Epidermal melanocyte (primary cell): ENCODE data around the gene KRT78.
"Not testable (repeated sequence)": the region's sequence is repeated elsewhere in the genome, so short reads cannot be mapped to it uniquely, and the experiment has no call there.

Source experiments
- DNase-seq: peaks from one replicate; pipeline ENCODE4 v3.0.0; 2011; ENCODE audit warnings: low spot score; ENCODE audit not compliant: insufficient read length

Gene KRT78

GRCh38 chr12:52871291-52872039, 22.7 kb upstream of the KRT78 start:
- peak; percentile 64 for DNase-seq

GRCh38 chr12:52870361-52871290, 21.8 kb upstream of the KRT78 start:
- DNase-seq: no peak

GRCh38 chr12:52867642-52868041, 18.8 kb upstream of the KRT78 start:
- DNase-seq: no peak

- no peak for DNase-seq
Measured at GRCh38 chr12:52867152-52867551, 18.4 kb upstream of the KRT78 start.

- peak; percentile 82 for DNase-seq
Measured at GRCh38 chr12:52865090-52865944, 16.5 kb upstream of the KRT78 start.

GRCh38 chr12:52862023-52862422, 13.2 kb upstream of the KRT78 start:
- DNase-seq: no peak

- no peak for DNase-seq
Measured at GRCh38 chr12:52861511-52861910, 12.7 kb upstream of the KRT78 start.

- DNase-seq: no peak
Measured at GRCh38 chr12:52860102-52860823, 11.5 kb upstream of the KRT78 start.

- DNase-seq: no peak
Measured at GRCh38 chr12:52857500-52857899, 8.7 kb upstream of the KRT78 start.

- no peak for DNase-seq
Measured at GRCh38 chr12:52856787-52857186, 8.0 kb upstream of the KRT78 start.

GRCh38 chr12:52856077-52856476, 7.3 kb upstream of the KRT78 start:
- DNase-seq: not testable (repeated sequence)

GRCh38 chr12:52851787-52852186, 3.0 kb upstream of the KRT78 start:
- no peak for DNase-seq

GRCh38 chr12:52850681-52851080, 1.9 kb upstream of the KRT78 start:
- DNase-seq: no peak

GRCh38 chr12:52849511-52849910, 717 bp upstream of the KRT78 start:
- no peak for DNase-seq

- DNase-seq: no peak
Measured at GRCh38 chr12:52847335-52848102, 1.3 kb downstream of the KRT78 start.

- DNase-seq: no peak
Measured at GRCh38 chr12:52846356-52846970, 2.3 kb downstream of the KRT78 start.

GRCh38 chr12:52845946-52846345, 2.8 kb downstream of the KRT78 start:
- no peak for DNase-seq

GRCh38 chr12:52844386-52844785, 4.4 kb downstream of the KRT78 start:
- no peak for DNase-seq

- no peak for DNase-seq
Measured at GRCh38 chr12:52839436-52840105, 9.2 kb downstream of the KRT78 start.
